NCI-H82 treated with DMSO at 0.1 percent for 48 hours (cell line): ENCODE results near the gene DNM2.
"Not testable (repeated sequence)": the region's sequence is repeated elsewhere in the genome, so short reads cannot be mapped to it uniquely, and the experiment has no call there.

Experiments used
- DNase-seq: peaks from one replicate; lab custom pipeline; 2025; ENCODE audit not compliant: unreplicated experiment; lab: John Stamatoyannopoulos, UW

DNM2 gene

DNA sequence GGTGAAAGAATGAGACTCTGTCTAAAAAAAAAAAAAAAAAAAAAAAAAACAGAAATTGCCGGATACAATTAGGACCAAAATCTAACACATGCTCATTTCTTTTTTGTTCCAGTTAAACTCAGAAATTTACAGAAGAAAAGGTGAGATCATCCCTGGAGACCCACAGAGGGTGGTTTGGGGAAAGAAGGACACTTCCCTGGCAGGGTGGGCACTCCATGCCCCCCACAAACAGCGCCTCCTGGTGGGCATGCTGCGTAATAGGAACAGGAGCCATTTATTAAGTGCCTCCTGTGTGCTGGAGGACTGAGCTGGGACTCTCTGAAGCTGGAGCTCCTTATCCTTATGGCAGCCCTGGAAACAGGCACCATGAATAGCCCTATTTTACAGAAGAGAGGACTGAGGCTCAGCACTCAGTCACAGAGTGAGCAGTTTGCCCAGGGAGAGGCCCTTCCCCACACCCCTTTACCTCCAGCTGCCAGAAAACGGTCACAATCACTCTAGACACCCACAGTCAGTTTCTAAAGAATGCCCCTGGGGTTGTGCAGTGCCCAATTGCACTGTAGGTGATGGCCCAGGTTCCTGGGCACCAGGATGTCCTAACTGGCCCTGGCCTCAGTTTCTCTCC, 140.4 kb downstream of the DNM2 start:
- no peak for DNase-seq

DNA sequence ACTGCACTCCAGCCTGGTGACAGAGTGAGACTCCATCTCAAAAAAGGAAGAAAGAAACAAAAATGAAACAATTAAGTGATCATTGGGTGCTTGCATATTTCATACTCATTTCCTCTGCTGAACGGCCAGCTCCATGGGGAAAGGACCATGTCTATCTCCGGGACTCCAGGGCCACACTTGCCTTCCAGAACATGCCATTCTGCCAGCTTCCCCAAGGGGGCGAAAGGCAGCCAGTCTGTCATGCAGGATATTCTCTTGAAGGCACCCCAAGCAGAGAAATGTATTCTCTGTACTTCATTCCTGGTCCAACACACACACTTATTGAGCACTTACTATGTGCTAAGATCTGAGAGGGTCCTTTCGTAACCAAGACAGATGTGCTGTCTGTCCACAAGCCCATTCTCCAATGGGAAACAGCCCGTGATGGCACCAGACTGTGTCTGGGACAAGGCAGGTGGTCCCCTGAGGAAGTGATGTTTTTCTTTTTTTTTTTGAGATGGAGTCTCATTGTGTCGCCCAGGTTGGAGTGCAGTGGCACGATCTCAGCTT, 143.3 kb downstream of the DNM2 start:
- DNase-seq = no peak

DNA sequence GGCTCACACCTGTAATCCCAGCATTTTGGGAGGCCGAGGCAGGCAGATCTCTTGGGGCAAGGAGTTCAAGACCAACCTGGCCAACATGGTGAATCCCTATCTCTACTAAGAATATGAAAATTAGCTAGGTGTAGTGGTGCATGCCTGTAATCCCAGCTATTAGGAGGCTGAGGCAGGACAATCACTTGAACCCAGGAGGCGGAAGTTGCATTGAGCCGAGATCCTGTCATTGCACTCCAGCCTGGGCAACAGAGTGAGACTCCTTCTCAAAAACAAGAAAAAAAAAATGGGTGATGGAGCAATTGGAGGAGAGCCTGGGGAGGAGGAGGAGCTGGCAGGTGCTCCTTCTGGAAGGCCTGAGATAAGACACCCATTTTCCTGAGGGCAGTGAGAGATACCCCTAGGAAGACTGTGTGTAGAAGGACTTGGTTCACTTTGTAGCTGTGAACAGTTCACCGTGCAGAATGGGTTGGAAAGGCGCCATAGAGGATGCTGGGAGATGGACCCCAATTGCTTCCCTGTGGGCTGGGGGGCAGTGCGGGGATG, 144.8 kb downstream of the DNM2 start:
- no peak for DNase-seq

DNA sequence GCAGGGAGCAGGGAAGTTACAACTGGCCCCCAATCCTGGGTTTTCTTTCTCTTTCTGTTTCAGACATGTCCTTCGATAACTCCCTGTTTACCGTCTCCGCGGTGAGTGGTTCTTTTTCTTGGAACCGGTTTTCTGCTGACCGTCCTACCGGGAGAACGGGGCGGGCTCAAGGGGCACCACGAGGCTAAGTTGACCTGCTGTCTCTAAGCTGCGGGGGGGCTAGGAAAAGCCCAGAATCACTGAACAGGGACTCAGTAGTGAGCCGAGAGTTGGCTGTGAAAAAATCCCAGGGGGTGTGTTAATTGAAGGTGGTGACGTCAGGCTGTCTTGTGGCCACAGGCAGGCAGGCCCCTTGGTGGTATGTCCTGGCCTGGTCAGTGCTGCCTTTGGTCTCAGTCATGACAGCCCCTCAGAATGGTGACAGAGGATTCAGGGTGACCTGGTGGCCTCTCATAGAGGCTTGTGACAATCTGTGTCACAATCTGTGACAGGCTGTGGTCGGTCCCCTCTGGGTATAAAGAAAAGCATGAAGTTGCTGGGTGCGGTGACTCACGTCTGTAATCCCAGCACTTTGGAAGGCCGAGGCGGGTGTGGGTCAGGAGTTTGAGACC, 145.3 kb downstream of the DNM2 start:
- DNase-seq = no peak

DNA sequence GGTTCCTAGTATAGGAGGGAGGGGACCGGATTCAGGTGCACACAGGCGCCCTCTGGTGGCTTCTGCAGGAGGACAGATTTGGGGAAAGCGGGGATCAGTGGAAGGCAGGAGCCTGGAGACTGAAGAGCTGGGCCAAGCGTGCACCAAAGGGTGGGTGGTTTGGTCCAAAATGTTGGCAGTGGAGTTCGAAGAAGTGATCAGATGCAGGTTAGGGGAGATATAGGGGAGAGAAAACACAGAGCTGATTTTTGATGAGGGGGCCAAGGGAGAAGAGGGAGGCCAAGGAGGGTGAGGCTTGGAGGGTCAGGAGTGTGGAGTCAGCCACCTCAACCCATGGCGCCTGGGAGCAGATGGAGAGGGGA, 146.6 kb downstream of the DNM2 start:
- peak; percentile 57 for DNase-seq

DNA sequence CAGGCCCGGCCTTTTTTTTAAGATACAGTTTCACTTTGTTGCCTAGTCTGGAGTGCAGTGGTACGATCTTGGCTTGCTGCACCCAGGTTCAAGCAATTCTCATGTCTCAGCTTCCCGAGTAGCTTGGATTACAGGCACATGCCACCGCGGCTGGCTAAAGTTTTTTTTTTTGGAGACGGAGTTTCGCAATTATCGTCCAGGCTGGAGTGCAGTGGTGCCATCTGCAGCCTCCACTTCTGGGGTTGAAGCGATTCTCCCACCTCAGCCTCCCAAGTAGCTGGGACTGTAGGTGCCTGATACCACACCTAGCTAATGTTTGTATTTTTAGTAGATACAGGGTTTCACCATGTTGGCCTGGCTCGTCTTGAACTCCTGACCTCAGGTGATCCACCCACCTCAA, 148.6 kb downstream of the DNM2 start:
- DNase-seq = no peak

DNA sequence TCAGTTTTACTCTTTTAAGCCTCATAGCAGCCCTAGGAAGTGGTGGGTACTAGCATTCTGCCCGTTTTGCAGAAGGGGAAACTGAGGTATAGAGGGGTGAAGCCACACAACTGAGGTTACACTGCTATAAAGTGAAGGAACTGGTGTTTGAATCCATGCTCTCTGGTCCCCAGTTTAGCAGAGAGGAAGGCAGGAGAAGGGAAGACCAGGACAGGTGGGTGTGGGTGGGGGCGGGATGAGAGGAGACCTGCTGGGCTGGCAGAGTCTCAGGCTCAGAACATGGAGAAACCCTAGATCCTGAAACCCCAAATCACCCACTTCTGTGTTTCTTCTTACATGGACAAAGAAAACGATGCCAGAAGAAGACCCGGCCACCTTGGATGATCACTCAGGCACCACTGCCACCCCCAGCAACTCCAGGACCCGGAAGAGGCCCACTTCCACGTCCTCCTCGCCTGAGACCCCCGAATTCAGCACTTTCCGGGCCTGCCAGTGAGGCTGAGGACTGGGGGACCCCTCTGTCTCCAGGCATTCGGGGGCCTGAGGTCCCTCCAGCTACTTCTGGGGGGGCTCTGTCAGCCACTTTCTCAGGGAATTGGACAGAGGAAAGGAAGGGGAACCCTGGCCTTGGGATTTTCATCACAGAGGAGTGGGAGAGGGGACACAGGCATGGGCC, 151.1 kb downstream of the DNM2 start:
- no peak for DNase-seq

DNA sequence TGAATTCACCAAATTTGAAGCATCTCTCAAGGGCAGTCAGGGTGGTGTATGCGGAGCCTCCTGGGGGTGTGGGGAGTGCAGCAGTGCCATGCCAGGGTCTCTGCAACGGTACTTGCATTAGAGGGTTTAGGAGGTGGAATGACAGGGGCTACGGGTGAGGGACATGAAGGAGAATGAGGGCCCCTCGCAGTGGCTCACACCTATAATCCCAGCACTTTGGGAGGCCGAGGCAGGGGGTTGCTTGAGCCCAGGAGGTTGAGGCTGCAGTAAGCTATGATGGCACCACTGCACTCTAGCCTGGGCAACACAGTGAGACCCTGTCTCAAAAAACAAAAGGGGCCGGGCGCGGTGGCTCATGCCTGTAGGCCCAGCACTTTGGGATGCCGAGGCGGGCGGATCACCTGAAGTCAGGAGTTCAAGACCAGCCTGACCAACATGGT, 152.0 kb downstream of the DNM2 start:
- not testable (repeated sequence) for DNase-seq

DNA sequence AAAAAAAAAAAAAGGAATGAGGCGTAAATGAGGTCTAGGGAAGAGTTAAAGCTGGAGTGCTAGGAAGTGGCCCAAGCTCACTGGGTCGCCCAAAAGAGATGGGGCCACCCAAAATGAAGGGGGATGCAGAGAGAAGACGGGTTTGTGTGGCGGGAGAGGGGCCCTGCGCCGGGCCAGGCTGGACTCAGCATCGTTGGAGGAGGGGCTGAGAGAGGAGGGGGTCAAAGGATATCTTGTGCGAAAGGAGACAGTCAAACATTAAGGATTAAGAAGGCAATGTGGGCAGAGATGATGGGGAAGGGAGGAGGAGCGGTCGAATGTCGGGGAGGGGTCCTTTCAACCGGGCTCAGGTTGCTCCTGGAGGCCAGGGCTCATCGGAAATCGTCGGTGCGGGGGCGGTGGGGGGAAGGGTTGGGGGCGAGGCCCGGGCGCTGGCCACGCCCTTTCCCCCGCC, 152.6 kb downstream of the DNM2 start:
- peak; percentile 91 for DNase-seq

DNA sequence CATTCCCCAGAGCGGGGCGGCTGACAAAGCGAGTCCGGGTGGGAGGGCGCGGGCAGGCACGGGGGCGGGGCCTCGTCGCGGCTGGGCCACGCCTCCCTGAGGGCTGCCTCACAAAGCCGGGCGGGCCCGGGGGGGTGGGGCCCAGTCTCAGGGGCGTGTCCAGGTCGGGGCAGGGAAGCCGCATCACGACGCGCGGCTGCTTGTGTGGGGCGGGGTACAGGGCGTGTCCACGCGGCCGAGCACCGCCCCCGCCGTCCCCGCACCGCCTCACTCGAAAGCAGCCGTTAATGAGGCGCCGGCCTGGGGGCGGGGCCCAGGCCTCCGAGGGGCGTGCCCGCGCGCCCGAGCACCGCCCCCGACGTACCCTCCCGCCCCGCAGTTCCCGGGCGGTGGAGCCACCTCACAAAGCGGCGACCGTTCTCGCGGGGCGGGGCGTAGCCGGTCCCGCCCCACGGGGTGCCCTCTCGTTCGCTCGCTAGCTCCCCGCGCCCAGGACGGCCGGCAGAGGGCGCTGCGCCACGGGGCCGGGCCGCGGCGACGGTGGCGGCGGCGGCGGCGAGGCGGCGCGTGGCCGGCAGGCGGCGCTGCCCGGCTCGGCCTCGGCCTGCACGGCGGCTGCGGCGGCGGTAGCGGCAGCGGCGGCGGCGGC, 153.2 kb downstream of the DNM2 start, which contains the start of gene CARM1:
CARM1 (plus strand) TSS at position 599 of the 649 bp plus-strand sequence. CDS start 150 bp downstream, outside the sequence.
- DNase-seq = peak; percentile 91

DNA sequence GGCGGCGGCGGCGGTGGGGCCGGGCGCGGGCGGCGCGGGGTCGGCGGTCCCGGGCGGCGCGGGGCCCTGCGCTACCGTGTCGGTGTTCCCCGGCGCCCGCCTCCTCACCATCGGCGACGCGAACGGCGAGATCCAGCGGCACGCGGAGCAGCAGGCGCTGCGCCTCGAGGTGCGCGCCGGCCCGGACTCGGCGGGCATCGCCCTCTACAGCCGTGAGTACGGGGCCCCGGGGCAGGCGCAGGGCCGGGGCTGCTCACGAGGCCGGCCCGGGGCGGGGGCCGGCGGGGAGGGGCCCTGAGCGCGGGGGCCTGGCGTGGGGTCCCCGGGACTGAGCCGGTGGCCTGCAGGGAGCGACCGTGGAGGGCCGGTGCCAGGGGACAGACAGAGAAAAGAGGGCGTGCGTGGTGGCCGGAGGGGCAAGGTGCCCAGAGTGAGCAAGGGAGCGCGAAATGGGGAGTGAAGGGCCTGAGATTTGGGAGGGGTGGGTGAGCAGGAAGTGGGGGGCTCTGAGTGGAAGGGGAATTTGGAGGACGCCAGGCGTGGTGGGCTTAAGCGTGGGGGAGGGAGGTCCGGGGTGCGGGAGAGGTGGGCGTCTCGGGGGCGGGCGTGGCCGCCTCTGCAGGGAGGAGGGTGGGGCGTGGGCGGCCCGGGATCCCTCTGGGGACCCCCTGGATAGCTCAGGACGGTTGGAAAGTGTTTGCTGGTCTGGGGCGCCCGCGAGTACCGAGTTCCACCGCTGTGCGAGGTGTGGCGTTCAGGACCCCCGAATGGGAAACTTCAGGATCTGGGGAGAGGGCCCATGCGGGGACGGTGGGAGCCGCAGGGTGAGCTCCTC, 154.0 kb downstream of the DNM2 start:
- no peak for DNase-seq

DNA sequence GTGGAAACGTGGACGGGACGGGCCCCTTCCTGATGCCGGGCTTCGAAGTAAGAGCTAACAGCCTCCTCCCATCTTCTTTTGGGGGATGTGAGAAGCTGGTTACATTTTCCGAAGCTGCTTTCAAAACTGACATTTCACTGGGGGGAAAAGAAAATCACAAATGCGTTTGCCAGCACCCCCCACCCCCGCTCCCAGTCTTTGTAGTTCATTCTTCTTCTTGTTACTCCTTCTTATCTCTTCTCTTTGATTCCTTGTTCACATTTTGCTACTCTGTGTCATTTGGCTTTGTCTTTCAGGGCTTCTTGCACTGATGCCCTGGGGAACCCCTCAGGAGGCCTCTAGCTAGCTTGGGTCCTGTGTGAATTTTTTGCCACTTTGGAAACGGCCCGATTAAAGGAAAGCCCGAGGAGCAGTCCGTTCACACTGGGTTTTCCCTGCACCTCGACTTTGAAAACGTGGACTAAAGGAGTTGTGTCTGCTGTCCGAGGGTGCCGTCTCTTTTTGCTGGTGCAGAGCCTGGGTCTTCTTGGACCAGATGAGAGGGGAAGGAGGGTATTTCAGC, 154.7 kb downstream of the DNM2 start:
- DNase-seq = no peak

DNA sequence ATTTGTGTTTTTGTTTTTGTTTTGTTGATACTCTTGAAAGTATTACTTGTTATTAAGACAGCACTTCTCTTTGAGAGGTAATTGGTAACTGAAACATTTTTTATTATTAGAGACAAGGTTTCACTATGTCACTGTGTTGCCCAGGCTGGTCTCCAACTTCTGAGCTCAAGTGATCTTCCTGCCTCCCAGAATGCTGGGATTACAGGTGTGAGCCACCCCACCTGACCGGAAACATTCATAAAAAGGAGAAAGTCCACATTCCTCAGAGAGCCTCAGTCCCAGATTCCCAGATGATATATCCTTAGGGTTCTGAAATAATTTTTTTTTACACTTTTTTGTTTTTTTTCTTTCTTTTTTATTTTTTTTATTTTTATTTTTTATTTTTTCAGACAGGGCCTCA, 156.1 kb downstream of the DNM2 start:
- DNase-seq = no peak

DNA sequence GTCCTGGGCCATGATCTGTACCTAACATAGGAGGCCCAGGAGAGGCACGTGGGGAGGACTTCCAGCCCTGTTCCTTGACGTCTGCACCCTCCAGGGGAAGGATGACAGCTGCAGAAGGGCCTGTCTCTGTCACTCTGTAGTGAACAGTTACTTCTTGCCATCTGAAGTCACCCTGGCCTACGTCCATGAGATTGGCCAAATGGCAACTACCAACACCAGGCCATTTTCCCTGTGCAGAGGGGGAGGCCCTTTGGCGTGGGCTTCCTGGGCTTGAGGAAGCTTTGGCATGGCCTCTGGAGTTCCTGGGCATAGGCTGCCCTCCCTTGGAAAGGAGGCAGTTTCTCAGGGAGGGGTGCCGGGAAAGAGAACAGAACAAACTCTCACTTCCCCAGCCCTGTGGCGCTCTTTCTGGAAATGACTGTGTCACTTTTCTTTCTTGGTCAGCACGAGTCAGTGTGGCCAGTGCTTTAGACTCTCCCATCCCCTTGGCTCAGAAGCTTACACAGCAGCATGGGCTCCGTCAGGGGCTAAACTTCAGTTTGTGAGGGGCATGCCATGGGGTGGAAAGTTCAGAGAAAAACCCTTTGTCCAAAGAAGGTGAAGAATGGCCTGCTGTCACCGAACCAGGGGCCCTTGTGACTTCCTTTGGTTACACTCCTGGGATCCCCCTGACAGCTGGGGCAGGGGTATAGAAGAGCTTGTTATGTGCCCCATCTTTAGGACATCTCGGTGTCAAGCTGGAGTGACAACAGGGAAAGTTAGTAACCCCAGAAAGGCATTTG, 158.8 kb downstream of the DNM2 start:
- no peak for DNase-seq

DNA sequence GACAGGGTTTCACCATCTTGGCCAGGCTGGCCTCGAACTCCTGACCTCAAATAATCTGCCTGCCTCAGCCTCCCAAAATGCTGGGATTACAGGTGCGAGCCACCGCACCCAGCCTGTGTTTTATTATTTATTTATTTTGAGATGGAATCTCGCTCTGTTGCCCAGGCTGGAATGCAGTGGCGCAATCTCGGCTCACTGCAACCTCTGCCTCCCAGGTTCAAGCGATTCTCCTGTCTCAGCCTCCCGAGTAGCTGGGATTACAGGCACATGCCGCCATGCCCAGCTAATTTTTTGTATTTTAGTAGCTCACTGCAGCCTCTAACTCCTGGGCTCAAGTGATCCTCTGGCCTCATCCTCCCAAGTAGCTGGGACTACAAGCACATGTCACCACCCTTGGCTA, 159.7 kb downstream of the DNM2 start:
- not testable (repeated sequence) for DNase-seq

DNA sequence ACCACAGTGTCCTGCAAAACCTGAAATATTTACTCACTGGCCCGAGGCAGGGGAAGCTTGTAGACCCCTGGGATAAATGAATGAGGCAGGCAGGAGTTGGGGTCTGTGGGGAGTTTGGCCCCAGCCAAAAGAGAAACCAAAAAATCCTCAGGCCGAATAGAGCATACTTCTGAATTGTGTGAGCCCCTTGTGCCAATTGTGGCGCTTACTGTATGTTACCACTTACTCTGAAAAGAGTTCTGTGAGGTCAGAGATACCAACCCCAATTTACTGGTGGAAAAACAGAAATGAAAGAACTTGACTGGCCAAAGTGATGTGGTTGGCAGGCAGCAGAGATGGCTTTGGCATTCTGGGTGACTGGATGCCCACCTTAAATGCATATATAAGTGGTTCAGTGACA, 160.4 kb downstream of the DNM2 start:
- no peak for DNase-seq
